H1 (cell line): Measurements from ENCODE around the gene TC2N. TPM values are rescaled to one million over a fixed set of nuclear protein-coding genes. Genes with fewer than 3 reads are reported as not detected.

Experiments used
- CTCF ChIA-PET: fragments of 300-600 bp; sonication (Branson Sonifier 250); formaldehyde crosslinking; loops from one replicate; lab custom pipeline; 2021; ENCODE audit not compliant: partially characterized antibody; lab: Charles Lee
- POLR2A ChIA-PET: fragments of 300-600 bp; sonication (Branson Sonifier 250); formaldehyde crosslinking; loops from one replicate; lab custom pipeline; 2021; ENCODE audit warnings: inconsistent platforms; ENCODE audit not compliant: partially characterized antibody; lab: Charles Lee
- DNase-seq, 2 experiments: peaks; one replicate each; pipeline versions ENCODE4 v3.0.0 to v3.0.0-alpha.2; 2010 to 2022; ENCODE audit warnings: low spot score in 2 of 2, low read depth in 1 of 2, mixed read lengths in 1 of 2
- FAIRE-seq: peaks from 2 replicates; lab custom pipeline; 2011; peaks lifted over from hg19 to GRCh38; lab: Jason Lieb, UNC
- H2AFZ ChIP-seq: 2 replicates; pipeline ENCODE4 v1.8.1; 2012; ENCODE audit warnings: low read length, inconsistent platforms
- H2AK5ac ChIP-seq: 2 replicates; pipeline ENCODE4 v1.6.1; 2013; ENCODE audit warnings: low read depth, low read length
- H2BK120ac ChIP-seq: replicated peaks from 2 replicates; pipeline ENCODE3; 2013; ENCODE audit warnings: low read depth, low read length, inconsistent platforms
- H2BK12ac ChIP-seq: 2 replicates; pipeline ENCODE4 v1.6.1; 2013; ENCODE audit warnings: low read depth, low read length
- H2BK15ac ChIP-seq: 2 replicates; pipeline ENCODE4 v1.6.1; 2013; ENCODE audit warnings: low read length
- H2BK20ac ChIP-seq: 2 replicates; pipeline ENCODE4 v1.6.1; 2013; ENCODE audit warnings: low read length
- H2BK5ac ChIP-seq: 2 replicates; pipeline ENCODE4 v1.6.1; 2013; ENCODE audit warnings: low read depth, low read length
- H3K14ac ChIP-seq: 2 replicates; pipeline ENCODE4 v1.6.1; 2013; ENCODE audit warnings: inconsistent platforms; ENCODE audit not compliant: insufficient read length
- H3K18ac ChIP-seq: 2 replicates; pipeline ENCODE4 v1.6.1; 2013; ENCODE audit warnings: low read length; ENCODE audit errors: extremely low read depth
- H3K23ac ChIP-seq: 2 replicates; pipeline ENCODE4 v1.6.1; 2013; ENCODE audit warnings: inconsistent platforms; ENCODE audit not compliant: insufficient read length
- H3K23me2 ChIP-seq: 2 replicates; pipeline ENCODE4 v1.6.1; 2013; ENCODE audit warnings: low read depth, low read length
- H3K27ac ChIP-seq: 2 replicates; pipeline ENCODE4 v1.6.1; 2011; ENCODE audit warnings: low read depth, low read length, inconsistent platforms
- H3K27me3 ChIP-seq, 4 experiments: replicated peaks in 1 of 4; 1 replicate in 1 of 4; 2 replicates in 3 of 4; pipeline versions ENCODE4 v1.6.1 to v1.8.1; 2011 to 2013; ENCODE audit warnings: low read length in 3 of 4, mild to moderate bottlenecking in 3 of 4, inconsistent platforms in 2 of 4, mixed read lengths in 2 of 4, moderate library complexity in 1 of 4; ENCODE audit not compliant: control insufficient read depth in 3 of 4, insufficient read depth in 3 of 4; ENCODE audit errors: extremely low read depth in 1 of 4
- H3K36me3 ChIP-seq, 4 experiments: 2 replicates each; pipeline versions ENCODE4 v1.6.1 to v1.8.1; 2011 to 2013; ENCODE audit warnings: mild to moderate bottlenecking in 4 of 4, low read length in 3 of 4, moderate library complexity in 2 of 4, control low read depth in 1 of 4, inconsistent platforms in 1 of 4; ENCODE audit not compliant: insufficient read depth in 4 of 4, control insufficient read depth in 2 of 4
- H3K4ac ChIP-seq: replicated peaks from 2 replicates; pipeline ENCODE3; 2013; ENCODE audit warnings: low read length, low read depth, mixed read lengths, inconsistent platforms; ENCODE audit not compliant: insufficient read length
- H3K4me1 ChIP-seq, 4 experiments: replicated peaks in 1 of 4; 1 replicate in 1 of 4; 2 replicates in 3 of 4; pipeline versions ENCODE4 v1.6.1 to v1.8.1; 2011 to 2013; ENCODE audit warnings: low read length in 3 of 4, inconsistent platforms in 2 of 4, mixed read lengths in 1 of 4; ENCODE audit not compliant: insufficient read depth in 4 of 4, control insufficient read depth in 3 of 4
- H3K4me2 ChIP-seq, 2 experiments: 2 replicates each; pipeline versions ENCODE4 v1.6.1 to v1.8.1; 2011 to 2013; ENCODE audit warnings: low read depth in 2 of 2, low read length in 2 of 2, control low read depth in 1 of 2, inconsistent platforms in 1 of 2, mild to moderate bottlenecking in 1 of 2; ENCODE audit not compliant: insufficient read depth in 1 of 2
- H3K4me3 ChIP-seq, 4 experiments: fragments of 200-600, 300-600 bp in 1 of 4; sonication (generic), shearing (Covaris generic), sonication (Bioruptor Twin) in 1 of 4; 2 replicates each; pipeline versions ENCODE4 v1.5.1 to v1.8.1; 2011 to 2016; ENCODE audit warnings: low read length in 4 of 4, low read depth in 3 of 4, control low read depth in 2 of 4, inconsistent platforms in 2 of 4, mild to moderate bottlenecking in 2 of 4, mixed read lengths in 1 of 4, moderate library complexity in 1 of 4; ENCODE audit not compliant: insufficient read depth in 2 of 4; ENCODE audit errors: extremely low read depth in 1 of 4
- H3K56ac ChIP-seq: replicated peaks from 2 replicates; pipeline ENCODE3; 2013; ENCODE audit warnings: low read depth, mild to moderate bottlenecking, mixed read lengths, low read length, inconsistent platforms; ENCODE audit not compliant: insufficient read length
- H3K79me1 ChIP-seq: 2 replicates; pipeline ENCODE4 v1.6.1; 2013; ENCODE audit warnings: low read depth, low read length, control low read depth
- H3K79me2 ChIP-seq, 2 experiments: 2 replicates each; pipeline versions ENCODE4 v1.6.1 to v1.8.1; 2012 to 2013; ENCODE audit warnings: low read length in 2 of 2, mild to moderate bottlenecking in 2 of 2, inconsistent platforms in 1 of 2; ENCODE audit not compliant: insufficient read depth in 2 of 2, control insufficient read depth in 1 of 2
- H3K9ac ChIP-seq, 4 experiments: replicated peaks in 1 of 4; 1 replicate in 1 of 4; 2 replicates in 3 of 4; pipeline versions ENCODE4 v1.6.1 to v1.8.1; 2011 to 2013; ENCODE audit warnings: low read depth in 3 of 4, low read length in 3 of 4, control low read depth in 2 of 4, mild to moderate bottlenecking in 2 of 4, moderate library complexity in 2 of 4, inconsistent platforms in 1 of 4; ENCODE audit errors: extremely low read depth in 1 of 4
- H3K9me3 ChIP-seq, 2 experiments: 2 replicates each; pipeline versions ENCODE4 v1.6.1 to v1.8.1; 2012 to 2013; ENCODE audit warnings: mild to moderate bottlenecking in 2 of 2, moderate library complexity in 2 of 2, control low read depth in 1 of 2, inconsistent platforms in 1 of 2, low read depth in 1 of 2, low read length in 1 of 2, mixed read lengths in 1 of 2; ENCODE audit not compliant: insufficient read depth in 2 of 2
- H4K20me1 ChIP-seq, 2 experiments: replicated peaks in 1 of 2; 2 replicates each; pipeline versions ENCODE3 to v1.8.1; 2011 to 2013; ENCODE audit warnings: inconsistent platforms in 2 of 2, low read length in 2 of 2, mild to moderate bottlenecking in 1 of 2; ENCODE audit not compliant: insufficient read depth in 2 of 2, control insufficient read depth in 1 of 2
- H4K5ac ChIP-seq: 2 replicates; pipeline ENCODE4 v1.6.1; 2013; ENCODE audit warnings: low read length, low read depth, mixed read lengths, inconsistent platforms; ENCODE audit not compliant: insufficient read length
- H4K8ac ChIP-seq: 2 replicates; pipeline ENCODE4 v1.8.0; 2013; ENCODE audit warnings: mild to moderate bottlenecking, moderate library complexity, low read length, inconsistent platforms; ENCODE audit not compliant: insufficient read depth; ENCODE audit errors: extremely low read depth
- H4K91ac ChIP-seq: replicated peaks from 2 replicates; pipeline ENCODE3; 2013; ENCODE audit warnings: low read length, mixed read lengths, inconsistent platforms; ENCODE audit not compliant: insufficient read length
- ASH2L ChIP-seq: fragments of 200-600, 300-600 bp; sonication (generic); IDR thresholded peaks from one replicate; pipeline ENCODE4 v1.7.1; 2017; ENCODE audit warnings: low read length
- BACH1 ChIP-seq: IDR thresholded peaks from 2 replicates; pipeline ENCODE4 v1.6.1; 2012; ENCODE audit warnings: low read length, improper control_type of control experiment
- BRCA1 ChIP-seq: IDR thresholded peaks from 2 replicates; pipeline ENCODE4 v1.6.1; 2012; ENCODE audit warnings: low read depth, low read length, improper control_type of control experiment
- CBX8 ChIP-seq: fragments of 300-800, 300-1000 bp; sonication (generic); IDR thresholded peaks from 2 replicates; pipeline ENCODE4 v1.7.1; 2016; ENCODE audit warnings: low read depth, low read length, borderline replicate concordance
- CHD2 ChIP-seq: IDR thresholded peaks from 2 replicates; pipeline ENCODE4 v1.6.1; 2012; ENCODE audit warnings: low read length, improper control_type of control experiment
- E2F6 ChIP-seq: IDR thresholded peaks from 2 replicates; pipeline ENCODE4 v1.6.1; 2012; ENCODE audit warnings: inconsistent platforms
- FOSL1 ChIP-seq: IDR thresholded peaks from 2 replicates; pipeline ENCODE4 v1.6.1; 2011; ENCODE audit warnings: mild to moderate bottlenecking, low read depth, low read length, moderate library complexity; ENCODE audit not compliant: insufficient read depth
- GABPA ChIP-seq: IDR thresholded peaks from 2 replicates; pipeline ENCODE4 v1.6.1; 2011; ENCODE audit warnings: mild to moderate bottlenecking, low read length, moderate library complexity, borderline replicate concordance; ENCODE audit not compliant: insufficient read depth
- HDAC2 ChIP-seq, 2 experiments: fragments of 300-600 bp in 1 of 2; sonication (generic) in 1 of 2; IDR thresholded peaks; 2 replicates each; pipeline ENCODE4 v1.6.1; 2011 to 2012; ENCODE audit warnings: low read depth in 2 of 2, low read length in 2 of 2, mild to moderate bottlenecking in 2 of 2, moderate library complexity in 2 of 2, borderline replicate concordance in 1 of 2, inconsistent platforms in 1 of 2
- POLR2AphosphoS5 ChIP-seq: IDR thresholded peaks from 2 replicates; pipeline ENCODE4 v1.6.1; 2011; ENCODE audit warnings: low read depth, low read length
- POU5F1 ChIP-seq: IDR thresholded peaks from 2 replicates; pipeline ENCODE4 v1.6.1; 2011; ENCODE audit warnings: low read depth, mild to moderate bottlenecking, low read length, moderate library complexity
- RBBP5 ChIP-seq: IDR thresholded peaks from 2 replicates; pipeline ENCODE4 v1.7.1; 2012; ENCODE audit warnings: low read depth, mild to moderate bottlenecking, inconsistent platforms, low read length, moderate library complexity, borderline replicate concordance
- SIX5 ChIP-seq: IDR thresholded peaks from 2 replicates; pipeline ENCODE4 v1.6.1; 2011; ENCODE audit warnings: mild to moderate bottlenecking, low read depth, low read length
- SP2 ChIP-seq: IDR thresholded peaks from 2 replicates; pipeline ENCODE4 v1.6.1; 2012; ENCODE audit warnings: mild to moderate bottlenecking, low read length, inconsistent platforms
- WGBS, 2 experiments: shearing (Covaris generic) in 1 of 2; methylation state at CpG; one replicate each; pipeline versions ENCODE4 v1.1.6 to v1.1.7; 2013 to 2015; ENCODE audit warnings: low lambda C conversion rate in 2 of 2, mixed read lengths in 2 of 2, inconsistent platforms in 1 of 2, low coverage in 1 of 2, missing lambda C conversion rate in 1 of 2; ENCODE audit not compliant: insufficient replicate concordance in 2 of 2, insufficient coverage in 1 of 2, insufficient read length in 1 of 2; ENCODE audit errors: extremely low coverage in 1 of 2, missing lambda C conversion rate in 1 of 2; 5-methylcytosine and 5-hydroxymethylcytosine counted together
- polyA plus RNA-seq, 7 experiments: library from polyadenylated mRNA; depleted of rRNA in 3 of 7; stranded (reverse) in 5 of 7; unstranded in 2 of 7; fragments of >200 nt in 5 of 7; fragments of 200-250 nt in 2 of 7; gene quantifications; 1 replicate in 5 of 7; 2 replicates in 1 of 7; 4 replicates in 1 of 7; pipeline versions ENCODE4 v1.2.1 to v1.2.3, GENCODE V29; 2011 to 2013; ENCODE audit warnings: missing spikeins in 2 of 7, mixed read lengths in 2 of 7
- total RNA-seq: library from RNA; stranded (reverse); fragmentation: NEBNext Ultra II Directional; extraction: Animal tissue kit (Norgen Biotek cat#: 25700); gene quantifications from 2 replicates; pipeline ENCODE4 v1.2.1, GENCODE V29; 2021

TC2N gene
- total and polyA plus RNA-seq, 2 of the 8 experiments (the other 6 are each of a cell fraction or from before 2014, with no cell fraction given), result 9.7 to 36.2 TPM

- Histone ChIP-seq H3K79me2 (no peaks in the 10 kb centered on the region), H2BK120ac (no peak overlapping the region), H2BK5ac (no peak overlapping the region), H3K36me3 (no peaks in the 10 kb centered on the region), H2AFZ (no peak overlapping the region), H4K20me1 (no peaks in the 10 kb centered on the region), H4K5ac (no peak overlapping the region), H3K27me3 (no peaks in the 10 kb centered on the region), H4K8ac (no peak overlapping the region), H3K56ac (no peak overlapping the region), H3K4me3 (no peak overlapping the region), H2BK15ac (no peak overlapping the region), H3K4me1 (no peaks in the 10 kb centered on the region; a peak in 1 of 7 replicates), H3K18ac (no peak overlapping the region), H3K27ac (no peak overlapping the region), H2BK12ac (no peak overlapping the region), H3K23me2 (no peaks in the 10 kb centered on the region; the same call in 1 of the 2 replicates), H3K4me2 (no peak overlapping the region), H4K91ac (no peak overlapping the region), H3K9me3 (no peaks in the 10 kb centered on the region), H3K79me1 (no peaks in the 10 kb centered on the region), H3K23ac (no peak overlapping the region), H2AK5ac (no peak overlapping the region), H3K9ac (no peak overlapping the region), H3K14ac (no peak overlapping the region), H2BK20ac (no peak overlapping the region), H3K4ac (no peak overlapping the region)
- CTCF ChIA-PET, result no interaction called here
- DNase-seq, result no peak
- no peak for FAIRE-seq
- POLR2A ChIA-PET, result interaction anchor here (0.7 kb wide), 1 partner anchor 39 kb away, joined by 3 read pairs; no protein-coding TSS in a partner anchor
- 80% methylated on average over 1 of the region's 1 CpG; no CpG with 5 or more reads in 1 of the 2 experiments for WGBS, 2 experiments
- no peak for TF ChIP-seq BRCA1
- no peak for TF ChIP-seq E2F6
- TF ChIP-seq POLR2AphosphoS5, result no peak
- no peak for TF ChIP-seq FOSL1
- no peak for TF ChIP-seq CBX8
- TF ChIP-seq GABPA, result no peak
- no peak for TF ChIP-seq SP2
- no peak for TF ChIP-seq BACH1
- no peak for TF ChIP-seq CHD2
- no peak for TF ChIP-seq RBBP5
- TF ChIP-seq SIX5, result no peak
- no peak for TF ChIP-seq HDAC2 (IDR thresholded peaks at IDR 0.05; ENCODE audit: borderline replicate concordance in 1 of 2, low read depth in 2 of 2, low read length in 2 of 2)
- TF ChIP-seq ASH2L, result no peak
- TF ChIP-seq POU5F1, result no peak
Measured at GRCh38 chr14:91754819-91755218, 112.5 kb downstream of the TC2N start.
